NCI-H526 (cell line): ENCODE data around the gene COX6B1.
"Not testable (repeated sequence)": the region's sequence is repeated elsewhere in the genome, so short reads cannot be mapped to it uniquely, and the experiment has no call there.

ENCODE experiments used
- DNase-seq, 2 experiments: peaks; one replicate each; lab custom pipeline; 2025; lab: John Stamatoyannopoulos, UW

Gene COX6B1

GRCh38 chr19:35633727-35634440 is 14.2 kb upstream of the COX6B1 start:
- no peak for DNase-seq

- no peak for DNase-seq
Observed at GRCh38 chr19:35636651-35637050, 11.5 kb upstream of the COX6B1 start.

GRCh38 chr19:35637165-35637564 is 11.0 kb upstream of the COX6B1 start:
- DNase-seq = no peak

GRCh38 chr19:35639321-35639639 is 8.8 kb upstream of the COX6B1 start:
- DNase-seq = no peak

- DNase-seq = no peak
Observed at GRCh38 chr19:35639863-35640262, 8.3 kb upstream of the COX6B1 start.

- DNase-seq = no peak
Observed at GRCh38 chr19:35641515-35642151, 6.5 kb upstream of the COX6B1 start, which contains the start of gene ETV2. Gene ETV2 (plus strand): TSS chr19:35641745. CDS start chr19:35642461, 716 bp downstream.

- no peak for DNase-seq
Observed at GRCh38 chr19:35642312-35642711, 5.8 kb upstream of the COX6B1 start.

- peak in 1 of 2 experiments; percentile 29 for DNase-seq
Observed at GRCh38 chr19:35642798-35643254, 5.3 kb upstream of the COX6B1 start.

GRCh38 chr19:35643255-35644205 is 4.6 kb upstream of the COX6B1 start:
- peak; percentile 84 to 97 for DNase-seq

GRCh38 chr19:35644206-35644986 is 3.7 kb upstream of the COX6B1 start:
- peak; percentile 96 to 99 for DNase-seq

- peak; percentile 80 to 93 for DNase-seq
Observed at GRCh38 chr19:35644987-35645679, 3.0 kb upstream of the COX6B1 start.

- no peak for DNase-seq
Observed at GRCh38 chr19:35645680-35646511, 2.2 kb upstream of the COX6B1 start.

- no peak for DNase-seq
Observed at GRCh38 chr19:35650581-35650980, 2.5 kb downstream of the COX6B1 start.

GRCh38 chr19:35654828-35655227 is 6.7 kb downstream of the COX6B1 start:
- not testable (repeated sequence) for DNase-seq

GRCh38 chr19:35655600-35655999 is 7.5 kb downstream of the COX6B1 start:
- DNase-seq = no peak

GRCh38 chr19:35656700-35657099 is 8.6 kb downstream of the COX6B1 start:
- no peak for DNase-seq

GRCh38 chr19:35657904-35658700 is 10.0 kb downstream of the COX6B1 start:
- no peak for DNase-seq

- DNase-seq = no peak
Observed at GRCh38 chr19:35661995-35662340, 13.8 kb downstream of the COX6B1 start.

GRCh38 chr19:35663981-35664380 is 15.9 kb downstream of the COX6B1 start:
- DNase-seq = no peak
